ENCODE measurements around the gene DEPDC4. TPM values are rescaled to one million over a fixed set of nuclear protein-coding genes. Genes with fewer than 3 reads are reported as not detected.

Gene DEPDC4
- total RNA-seq, 1 donor from 2014 or later: 0.61 TPM

DNA sequence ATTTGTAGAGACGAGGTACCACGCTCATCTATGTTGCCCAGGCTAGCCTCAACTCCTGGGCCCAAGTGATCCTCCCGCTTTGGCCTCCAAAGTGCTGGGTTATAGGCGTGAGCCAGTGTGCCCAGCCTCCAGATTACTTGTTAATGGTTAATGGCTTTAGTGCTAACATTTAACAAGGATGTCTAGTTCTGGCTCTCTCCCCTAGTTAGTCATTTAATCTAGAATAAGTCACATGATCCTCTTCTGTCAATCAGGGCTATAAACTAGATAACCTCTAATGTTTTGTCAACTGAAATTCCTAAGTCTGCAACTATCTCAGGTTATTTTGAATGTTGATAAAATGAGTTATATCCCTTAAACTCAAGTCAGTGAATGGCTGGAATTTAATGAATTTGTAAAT is 50.5 kb downstream of the DEPDC4 start:
- no peak overlapping the region for H3K27ac ChIP-seq
- H3K4me3 ChIP-seq: no peak overlapping the region
- no peaks in the 10 kb centered on the region for H3K9me3 ChIP-seq
- DNase-seq (no peak), ATAC-seq (no peak)
- no peaks in the 10 kb centered on the region for H3K27me3 ChIP-seq
- intact Hi-C loops (cut with DNase I): no loop called here
- TF ChIP-seq CTCF (IDR thresholded peaks at IDR 0.05): no peak
- no peaks in the 10 kb centered on the region for H3K4me1 ChIP-seq
- peaks cover 75% of the 10 kb centered on the region for H3K36me3 ChIP-seq

GRCh38 chr12:100215209-100215608 is 51.7 kb downstream of the DEPDC4 start:
- Histone ChIP-seq H3K9me3 (no peaks in the 10 kb centered on the region), H3K27ac (no peak overlapping the region), H3K4me1 (no peaks in the 10 kb centered on the region), H3K36me3 (peaks cover 76% of the 10 kb centered on the region), H3K4me3 (no peak overlapping the region), H3K27me3 (no peaks in the 10 kb centered on the region)
- no peak for DNase-seq
- peak; percentile 36 for ATAC-seq
- no peak for TF ChIP-seq CTCF (IDR thresholded peaks at IDR 0.05)
- intact Hi-C loops (cut with DNase I): no loop called here

GRCh38 chr12:100214518-100214917 is 52.4 kb downstream of the DEPDC4 start:
- TF ChIP-seq CTCF (IDR thresholded peaks at IDR 0.05): no peak
- Histone ChIP-seq H3K36me3 (peaks cover 76% of the 10 kb centered on the region), H3K4me1 (no peaks in the 10 kb centered on the region), H3K4me3 (no peak overlapping the region), H3K9me3 (no peaks in the 10 kb centered on the region), H3K27me3 (no peaks in the 10 kb centered on the region), H3K27ac (no peak overlapping the region)
- intact Hi-C loops (cut with DNase I): no loop called here
- DNase-seq (no peak), ATAC-seq (no peak)

GRCh38 chr12:100213016-100213891 is 53.6 kb downstream of the DEPDC4 start:
- H3K36me3 ChIP-seq: peaks cover 76% of the 10 kb centered on the region
- no peak for DNase-seq
- H3K27me3 ChIP-seq: no peaks in the 10 kb centered on the region
- no peak overlapping the region for H3K27ac ChIP-seq
- intact Hi-C loops (cut with DNase I): no loop called here
- H3K9me3 ChIP-seq: no peaks in the 10 kb centered on the region
- ATAC-seq: no peak
- H3K4me1 ChIP-seq: no peaks in the 10 kb centered on the region
- TF ChIP-seq CTCF (IDR thresholded peaks at IDR 0.05): no peak
- H3K4me3 ChIP-seq: no peak overlapping the region

GRCh38 chr12:100211698-100212097 is 55.2 kb downstream of the DEPDC4 start:
- TF ChIP-seq CTCF (IDR thresholded peaks at IDR 0.05): no peak
- Histone ChIP-seq H3K27me3 (no peaks in the 10 kb centered on the region), H3K4me3 (no peak overlapping the region), H3K27ac (no peak overlapping the region), H3K36me3 (peaks cover 76% of the 10 kb centered on the region), H3K4me1 (no peaks in the 10 kb centered on the region), H3K9me3 (no peaks in the 10 kb centered on the region)
- DNase-seq (no peak), ATAC-seq (no peak)
- intact Hi-C loops (cut with DNase I): no loop called here
